Endodermal cell (in vitro differentiated cells): ENCODE data around the gene LPP. TPM values are rescaled to one million over a fixed set of nuclear protein-coding genes. Genes with fewer than 3 reads are reported as not detected.

ENCODE experiments used
- DNase-seq: peaks from one replicate; pipeline ENCODE4 v3.0.0-alpha.2; 2017
- H3K27ac ChIP-seq: 2 replicates; pipeline ENCODE4 v1.5.1; 2013; ENCODE audit warnings: mild to moderate bottlenecking, low read depth, low read length, moderate library complexity
- H3K27me3 ChIP-seq: 2 replicates; pipeline ENCODE4 v1.6.1; 2013; ENCODE audit warnings: mild to moderate bottlenecking, low read length, moderate library complexity; ENCODE audit not compliant: insufficient read depth, control insufficient read depth, poor library complexity, severe bottlenecking
- H3K36me3 ChIP-seq: 2 replicates; pipeline ENCODE4 v1.7.0; 2013; ENCODE audit warnings: mild to moderate bottlenecking, low read length, moderate library complexity; ENCODE audit not compliant: control insufficient read depth, insufficient read depth
- H3K4me1 ChIP-seq: one replicate; pipeline ENCODE4 v1.7.0; 2013; ENCODE audit warnings: low read length; ENCODE audit not compliant: control insufficient read depth, insufficient read depth
- H3K4me3 ChIP-seq: 2 replicates; pipeline ENCODE4 v1.5.1; 2013; ENCODE audit warnings: mild to moderate bottlenecking, low read length, moderate library complexity
- H3K9ac ChIP-seq: 2 replicates; pipeline ENCODE4 v1.6.1; 2013; ENCODE audit warnings: mild to moderate bottlenecking, low read length, moderate library complexity; ENCODE audit not compliant: poor library complexity, severe bottlenecking; ENCODE audit errors: extremely low read depth
- H3K9me3 ChIP-seq: 2 replicates; pipeline ENCODE4 v1.6.1; 2013; ENCODE audit warnings: mild to moderate bottlenecking, low read length, moderate library complexity; ENCODE audit not compliant: control insufficient read depth
- H3K27ac Mint-ChIP-seq: 2 replicates; pipeline ENCODE4 v1.8.0; 2020; ENCODE audit warnings: mixed read lengths
- H3K27me3 Mint-ChIP-seq: 2 replicates; pipeline ENCODE4 v1.8.0; 2021; ENCODE audit warnings: mild to moderate bottlenecking, mixed read lengths; ENCODE audit not compliant: insufficient read depth
- H3K36me3 Mint-ChIP-seq: 2 replicates; pipeline ENCODE4 v1.8.0; 2020; ENCODE audit warnings: low read depth, mixed read lengths
- H3K4me1 Mint-ChIP-seq: 2 replicates; pipeline ENCODE4 v1.8.0; 2020; ENCODE audit warnings: mixed read lengths
- H3K4me3 Mint-ChIP-seq: 2 replicates; pipeline ENCODE4 v1.8.0; 2020; ENCODE audit warnings: mild to moderate bottlenecking, moderate library complexity, mixed read lengths
- H3K9me3 Mint-ChIP-seq: 2 replicates; pipeline ENCODE4 v1.8.0; 2020; ENCODE audit warnings: mild to moderate bottlenecking, mixed read lengths
- WGBS, 2 experiments: methylation state at CpG; one replicate each; pipeline versions ENCODE4 v1.1.5 to v1.1.7; 2013; ENCODE audit warnings: missing lambda C conversion rate in 2 of 2, mixed read lengths in 1 of 2; ENCODE audit not compliant: insufficient coverage in 1 of 2, insufficient read length in 1 of 2; 5-methylcytosine and 5-hydroxymethylcytosine counted together
- total RNA-seq, 2 donors: library from RNA; stranded (reverse); fragmentation: NEBNext Ultra II Directional in 1 of 2; extraction: Animal tissue kit (Norgen Biotek cat#: 25700) in 1 of 2; gene quantifications; 2 replicates in 1 of 2; 3 replicates in 1 of 2; pipeline ENCODE4 v1.2.1, GENCODE V29; 2021
- TF ChIP-seq, protein P1 (sequence below): fragments of 200-600 bp; sonication (generic); conservative IDR thresholded peaks from 2 replicates; pipeline ENCODE4 v1.5.0; 2021; ENCODE audit warnings: antibody characterized with exemption, mild to moderate bottlenecking

Gene LPP
- total RNA-seq, 2 donors from 2014 or later, result 78.0 to 105 TPM

DNA sequence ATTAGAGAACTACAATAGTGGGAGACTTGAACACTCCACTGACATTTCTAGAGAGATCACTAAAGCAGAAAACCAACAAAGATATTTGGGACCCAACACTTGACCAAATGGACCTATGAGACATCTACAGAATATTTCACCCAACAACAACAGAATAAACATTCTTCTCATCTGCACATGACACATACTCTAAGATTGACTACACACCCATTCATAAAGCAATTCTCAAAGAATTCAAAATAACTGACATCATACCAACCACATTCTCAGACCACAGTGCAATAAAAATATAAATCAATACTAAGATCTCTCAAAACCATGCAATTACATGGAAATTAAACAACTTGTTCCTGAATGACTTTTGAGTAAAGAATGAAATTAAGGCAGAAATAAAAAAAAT lies 473.7 kb downstream of the LPP start:
- Mint-ChIP-seq H3K4me1 (no peaks in the 10 kb centered on the region), H3K36me3 (peaks cover 2% of the 10 kb centered on the region)

DNA sequence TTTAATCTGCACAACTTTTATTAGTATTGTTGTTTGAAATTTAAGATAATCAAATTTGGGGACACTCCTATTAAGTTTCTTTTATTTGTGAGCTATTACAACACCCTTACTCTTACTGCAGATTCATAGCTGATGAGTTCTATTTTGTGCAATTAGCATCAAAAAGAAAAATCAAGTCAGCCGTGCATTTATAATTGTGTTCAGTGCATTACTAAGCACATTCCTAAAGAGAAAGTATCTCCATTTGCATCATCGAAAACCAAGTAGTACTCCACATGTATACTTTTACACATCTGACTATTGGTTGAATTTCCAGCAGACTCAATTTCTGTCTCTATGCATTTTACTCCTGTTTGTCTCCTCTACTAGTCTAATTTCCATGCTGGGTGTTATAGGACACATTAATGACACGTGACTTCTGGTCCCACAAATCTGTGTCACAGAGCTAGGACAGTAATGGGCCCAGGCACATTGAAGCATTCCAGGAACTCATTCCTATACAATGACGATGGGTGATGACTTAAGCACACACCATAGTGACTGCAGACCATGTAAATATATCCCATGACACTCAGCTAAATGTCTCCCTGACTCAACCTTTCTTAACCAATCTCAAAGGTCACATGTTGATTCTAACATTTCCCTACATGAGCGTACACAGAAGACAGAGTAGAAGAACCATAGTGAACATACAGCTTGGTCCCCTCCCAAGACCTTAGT lies 477.5 kb downstream of the LPP start:
- Mint-ChIP-seq H3K27ac (no peak overlapping the region), H3K9me3 (peaks cover 17% of the 10 kb centered on the region), H3K4me3 (no peak overlapping the region), H3K27me3 (no peaks in the 10 kb centered on the region), H3K4me1 (no peaks in the 10 kb centered on the region), H3K36me3 (peaks cover 15% of the 10 kb centered on the region)
- Histone ChIP-seq H3K27me3 (no peaks in the 10 kb centered on the region), H3K9me3 (peaks cover 20% of the 10 kb centered on the region), H3K27ac (no peak overlapping the region), H3K4me3 (no peak overlapping the region), H3K4me1 (no peaks in the 10 kb centered on the region), H3K9ac (no peak overlapping the region), H3K36me3 (peaks cover 16% of the 10 kb centered on the region)
- TF ChIP-seq, protein P1, sequence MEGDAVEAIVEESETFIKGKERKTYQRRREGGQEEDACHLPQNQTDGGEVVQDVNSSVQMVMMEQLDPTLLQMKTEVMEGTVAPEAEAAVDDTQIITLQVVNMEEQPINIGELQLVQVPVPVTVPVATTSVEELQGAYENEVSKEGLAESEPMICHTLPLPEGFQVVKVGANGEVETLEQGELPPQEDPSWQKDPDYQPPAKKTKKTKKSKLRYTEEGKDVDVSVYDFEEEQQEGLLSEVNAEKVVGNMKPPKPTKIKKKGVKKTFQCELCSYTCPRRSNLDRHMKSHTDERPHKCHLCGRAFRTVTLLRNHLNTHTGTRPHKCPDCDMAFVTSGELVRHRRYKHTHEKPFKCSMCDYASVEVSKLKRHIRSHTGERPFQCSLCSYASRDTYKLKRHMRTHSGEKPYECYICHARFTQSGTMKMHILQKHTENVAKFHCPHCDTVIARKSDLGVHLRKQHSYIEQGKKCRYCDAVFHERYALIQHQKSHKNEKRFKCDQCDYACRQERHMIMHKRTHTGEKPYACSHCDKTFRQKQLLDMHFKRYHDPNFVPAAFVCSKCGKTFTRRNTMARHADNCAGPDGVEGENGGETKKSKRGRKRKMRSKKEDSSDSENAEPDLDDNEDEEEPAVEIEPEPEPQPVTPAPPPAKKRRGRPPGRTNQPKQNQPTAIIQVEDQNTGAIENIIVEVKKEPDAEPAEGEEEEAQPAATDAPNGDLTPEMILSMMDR, result no peak
- WGBS, 2 experiments, result 91 to 93% methylated on average over 3 to 5 of the region's 5 CpGs
- DNase-seq, result no peak

More for the DNA sequence above, 473.7 kb downstream of the LPP start:
- no peak overlapping the region for H3K27ac Mint-ChIP-seq
- Histone ChIP-seq H3K9me3 (no peaks in the 10 kb centered on the region), H3K27ac (no peak overlapping the region), H3K4me3 (no peak overlapping the region), H3K9ac (no peak overlapping the region), H3K27me3 (no peaks in the 10 kb centered on the region), H3K36me3 (no peaks in the 10 kb centered on the region), H3K4me1 (no peaks in the 10 kb centered on the region)
- peaks cover 1% of the 10 kb centered on the region for H3K9me3 Mint-ChIP-seq
- TF ChIP-seq, protein P1, result no peak
- H3K27me3 Mint-ChIP-seq, result no peaks in the 10 kb centered on the region
- no peak for DNase-seq
- H3K4me3 Mint-ChIP-seq, result no peak overlapping the region

DNA sequence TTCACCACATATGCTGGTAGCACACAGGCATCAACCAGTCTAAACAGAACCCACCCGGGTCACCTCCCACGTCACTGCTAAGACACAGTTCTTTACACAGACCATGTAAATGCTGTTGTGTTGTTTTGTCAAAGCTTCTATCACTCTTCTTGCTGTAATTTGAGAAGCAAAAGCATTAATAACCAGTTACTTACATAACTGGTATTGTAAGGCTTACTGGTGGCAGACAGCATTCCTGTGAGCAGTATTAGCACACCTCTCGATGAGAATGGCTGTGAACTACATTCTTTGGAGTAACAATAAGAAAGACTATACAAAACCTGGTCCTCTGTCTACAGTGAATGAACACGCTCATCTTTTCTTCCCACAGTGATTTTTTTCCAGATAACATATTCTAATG lies 479.2 kb downstream of the LPP start:
- Mint-ChIP-seq H3K4me1 (no peaks in the 10 kb centered on the region), H3K27me3 (no peaks in the 10 kb centered on the region)

More for the DNA sequence above, 479.2 kb downstream of the LPP start:
- no peak overlapping the region for H3K9ac ChIP-seq
- TF ChIP-seq, protein P1, result no peak
- peaks cover 20% of the 10 kb centered on the region for H3K9me3 ChIP-seq
- no peak for DNase-seq
- H3K9me3 Mint-ChIP-seq, result peaks cover 24% of the 10 kb centered on the region
- H3K4me3 ChIP-seq, result no peak overlapping the region
- no peaks in the 10 kb centered on the region for H3K4me1 ChIP-seq
- no peaks in the 10 kb centered on the region for H3K27me3 ChIP-seq
- no peak overlapping the region for H3K4me3 Mint-ChIP-seq
- peaks cover 20% of the 10 kb centered on the region for H3K36me3 Mint-ChIP-seq
- no peak overlapping the region for H3K27ac ChIP-seq
- H3K27ac Mint-ChIP-seq, result no peak overlapping the region
- WGBS, 2 experiments, result 93 to 98% methylated on average over 3 to 4 of the region's 4 CpGs
- peaks cover 16% of the 10 kb centered on the region for H3K36me3 ChIP-seq
